ENCODE data around the gene MAOB. TPM values are rescaled to one million over a fixed set of nuclear protein-coding genes. Genes with fewer than 3 reads are reported as not detected.

Gene MAOB
- total and polyA plus RNA-seq, 10 of the 15 experiments (the other 5 are each of a cell fraction or from before 2014, with no cell fraction given), result 0.21 TPM; not detected in 9

- no peak for DNase-seq (ENCODE audit: low read depth, low spot score)
- BruUV-seq (replicated peaks), result no TSS peak
- intact Hi-C loops (cut with micrococcal nuclease; ENCODE audit: unreplicated experiment) (no loop called here), in situ Hi-C loops (cut with MboI) (no loop called here)
- no peak for FAIRE-seq
- Histone ChIP-seq H3K36me3 (ENCODE audit: control insufficient read depth in 2 of 2, insufficient read depth in 2 of 2, low read length in 1 of 2) (no peaks in the 10 kb centered on the region), H3K9me3 (replicated peaks; ENCODE audit: control insufficient read depth, insufficient read depth, low read length) (no peaks in the 10 kb centered on the region), H3K4me1 (ENCODE audit: control insufficient read depth, insufficient read depth, low read length) (no peaks in the 10 kb centered on the region), H3K27me3 (replicated peaks in 1 of 2; ENCODE audit: control insufficient read depth in 2 of 2, insufficient read depth in 2 of 2, low read length in 1 of 2) (no peaks in the 10 kb centered on the region), H4K20me1 (ENCODE audit: control insufficient read depth, insufficient read depth) (no peaks in the 10 kb centered on the region), H3K9ac (ENCODE audit: control insufficient read depth, insufficient read depth, low read length) (no peak overlapping the region), H3K4me3 (no peak overlapping the region), H2AFZ (ENCODE audit: control insufficient read depth, low read depth, low read length) (no peak overlapping the region), H3K4me2 (ENCODE audit: control insufficient read depth, insufficient read depth) (no peak overlapping the region), H3K79me2 (ENCODE audit: control insufficient read depth, insufficient read depth, low read length) (no peaks in the 10 kb centered on the region), H3K27ac (ENCODE audit: control insufficient read depth, insufficient read depth) (no peak overlapping the region)
- RAD21 ChIA-PET (ENCODE audit: unreplicated experiment), result no interaction called here
- CTCF ChIA-PET, result interaction anchor here (1.2 kb wide), 1 partner anchor 12 kb away, joined by 3 read pairs; no protein-coding TSS in a partner anchor
- TF ChIP-seq RB1 (IDR thresholded peaks at IDR 0.05; ENCODE audit: borderline replicate concordance), result no peak
- no peak for TF ChIP-seq YBX1 (IDR thresholded peaks at IDR 0.05)
- TF ChIP-seq HCFC1 (IDR thresholded peaks at IDR 0.05; ENCODE audit: low read length), result no peak
- no peak for TF ChIP-seq ZNF687 (IDR thresholded peaks at IDR 0.05)
- no peak for TF ChIP-seq ATF3 (IDR thresholded peaks at IDR 0.05; ENCODE audit: borderline replicate concordance, extremely low read depth, low read depth, low read length)
- no peak for TF ChIP-seq NFXL1 (IDR thresholded peaks at IDR 0.05; ENCODE audit: borderline replicate concordance)
- TF ChIP-seq BCL3 (IDR thresholded peaks at IDR 0.05; ENCODE audit: borderline replicate concordance, insufficient read depth, low read depth, low read length, poor library complexity, severe bottlenecking), result no peak
- no peak for TF ChIP-seq BRCA1 (IDR thresholded peaks at IDR 0.05; ENCODE audit: low read depth, low read length)
- TF ChIP-seq SMC3 (IDR thresholded peaks at IDR 0.05; ENCODE audit: borderline replicate concordance, low read length), result no peak
- no peak for TF ChIP-seq ASH2L (IDR thresholded peaks at IDR 0.05; ENCODE audit: borderline replicate concordance, low read depth)
- TF ChIP-seq STAT3 (IDR thresholded peaks at IDR 0.05; ENCODE audit: low read depth, low read length), result no peak
- no peak for ATAC-seq
- POLR2A ChIA-PET, result no interaction called here
- SMC1A ChIA-PET (ENCODE audit: uncharacterized antibody, unreplicated experiment), result no interaction called here
Observed at GRCh38 chrX:43827791-43828190, 54.5 kb downstream of the MAOB start.
